Trophoblast cell (in vitro differentiated cells and primary cell): ENCODE measurements around the gene KCNQ1.
A peak's percentile ranks its signal among the peaks of the same experiment; 100 is the strongest.

Source experiments
- DNase-seq, 2 donors: peaks; one replicate each; pipeline ENCODE4 v3.0.0-alpha.2; 2016
- H2AFZ ChIP-seq: 2 replicates; pipeline ENCODE4 v1.6.1; 2013; ENCODE audit warnings: low read length, moderate library complexity, mild to moderate bottlenecking; ENCODE audit not compliant: insufficient read depth, poor library complexity
- H2AK5ac ChIP-seq: 2 replicates; pipeline ENCODE4 v1.6.1; 2013; ENCODE audit warnings: mild to moderate bottlenecking, low read length
- H2BK120ac ChIP-seq: 2 replicates; pipeline ENCODE4 v1.6.1; 2013; ENCODE audit warnings: low read length, mild to moderate bottlenecking, moderate library complexity; ENCODE audit not compliant: insufficient read depth, poor library complexity
- H2BK12ac ChIP-seq: 2 replicates; pipeline ENCODE4 v1.6.1; 2013; ENCODE audit warnings: mild to moderate bottlenecking, low read length, moderate library complexity
- H2BK5ac ChIP-seq: 2 replicates; pipeline ENCODE4 v1.6.1; 2013; ENCODE audit warnings: low read length, low read depth, moderate library complexity, mild to moderate bottlenecking; ENCODE audit not compliant: poor library complexity
- H3K14ac ChIP-seq: 2 replicates; pipeline ENCODE4 v1.6.1; 2013; ENCODE audit warnings: mild to moderate bottlenecking, low read length
- H3K18ac ChIP-seq: 2 replicates; pipeline ENCODE4 v1.6.1; 2013; ENCODE audit warnings: mild to moderate bottlenecking, low read length
- H3K23ac ChIP-seq: 2 replicates; pipeline ENCODE4 v1.6.1; 2013; ENCODE audit warnings: low read length
- H3K27ac ChIP-seq: 2 replicates; pipeline ENCODE4 v1.5.1; 2013; ENCODE audit warnings: low read depth, mild to moderate bottlenecking, inconsistent platforms, low read length, moderate library complexity
- H3K27me3 ChIP-seq: 2 replicates; pipeline ENCODE4 v1.6.1; 2013; ENCODE audit warnings: inconsistent platforms, mild to moderate bottlenecking, low read length, moderate library complexity; ENCODE audit not compliant: insufficient read depth
- H3K36me3 ChIP-seq, 2 experiments: 1 replicate in 1 of 2; 2 replicates in 1 of 2; pipeline ENCODE4 v1.6.1; 2013; ENCODE audit warnings: low read length in 2 of 2, mild to moderate bottlenecking in 2 of 2, moderate library complexity in 1 of 2; ENCODE audit not compliant: insufficient read depth in 2 of 2, control insufficient read depth in 1 of 2
- H3K4ac ChIP-seq: 2 replicates; pipeline ENCODE4 v1.6.1; 2013; ENCODE audit warnings: low read depth, mild to moderate bottlenecking, low read length, moderate library complexity
- H3K4me1 ChIP-seq, 2 experiments: 1 replicate in 1 of 2; 2 replicates in 1 of 2; pipeline ENCODE4 v1.6.1; 2013; ENCODE audit warnings: low read length in 2 of 2, mild to moderate bottlenecking in 2 of 2, moderate library complexity in 1 of 2; ENCODE audit not compliant: insufficient read depth in 2 of 2, control insufficient read depth in 1 of 2
- H3K4me2 ChIP-seq: 2 replicates; pipeline ENCODE4 v1.6.1; 2013; ENCODE audit warnings: inconsistent platforms, mild to moderate bottlenecking, low read length, moderate library complexity
- H3K4me3 ChIP-seq: 2 replicates; pipeline ENCODE4 v1.5.1; 2013; ENCODE audit warnings: mild to moderate bottlenecking, low read depth, low read length, inconsistent platforms
- H3K79me1 ChIP-seq: one replicate; pipeline ENCODE4 v1.6.1; 2013; ENCODE audit warnings: low read length
- H3K79me2 ChIP-seq: 2 replicates; pipeline ENCODE4 v1.6.1; 2013; ENCODE audit warnings: low read length, mild to moderate bottlenecking; ENCODE audit not compliant: control insufficient read depth, insufficient read depth, poor library complexity
- H3K9ac ChIP-seq: 2 replicates; pipeline ENCODE4 v1.6.1; 2013; ENCODE audit warnings: mild to moderate bottlenecking, low read length
- H3K9me3 ChIP-seq: 2 replicates; pipeline ENCODE4 v1.6.1; 2013; ENCODE audit warnings: low read depth, mild to moderate bottlenecking, control low read depth, inconsistent platforms, low read length; ENCODE audit not compliant: insufficient read depth
- H4K12ac ChIP-seq: 2 replicates; pipeline ENCODE4 v1.6.1; 2013; ENCODE audit warnings: low read depth, mild to moderate bottlenecking, low read length, moderate library complexity
- H4K8ac ChIP-seq: 2 replicates; pipeline ENCODE4 v1.6.1; 2013; ENCODE audit warnings: low read depth, mild to moderate bottlenecking, low read length, moderate library complexity
- H4K91ac ChIP-seq: one replicate; pipeline ENCODE4 v1.6.1; 2013; ENCODE audit warnings: low read depth, mild to moderate bottlenecking, low read length, moderate library complexity
- WGBS: extraction: QIAGEN DNeasy Blood & Tissue Kit; methylation state at CpG from one replicate; pipeline ENCODE4 v1.1.7; 2013; ENCODE audit warnings: missing lambda C conversion rate; ENCODE audit not compliant: insufficient read length, insufficient coverage; ENCODE audit errors: extremely low coverage; 5-methylcytosine and 5-hydroxymethylcytosine counted together

Gene KCNQ1

DNA sequence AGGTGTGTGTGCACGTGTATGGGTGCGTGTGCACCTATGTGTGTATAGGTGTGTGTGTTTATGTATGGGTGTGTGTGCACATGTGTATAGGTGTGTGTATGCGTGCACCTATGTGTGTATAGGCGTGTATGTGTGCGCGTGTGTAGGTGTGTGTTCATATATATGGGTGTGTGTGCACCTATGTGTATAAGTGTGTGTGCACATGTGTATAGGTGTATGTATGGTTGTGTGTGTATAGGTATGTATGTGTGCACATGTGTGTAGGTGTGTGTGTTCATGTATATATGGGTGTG lies 26.9 kb downstream of the KCNQ1 start:
- H3K18ac ChIP-seq = no peak overlapping the region
- no CpG with 5 or more reads among the region's 6 CpGs for WGBS

DNA sequence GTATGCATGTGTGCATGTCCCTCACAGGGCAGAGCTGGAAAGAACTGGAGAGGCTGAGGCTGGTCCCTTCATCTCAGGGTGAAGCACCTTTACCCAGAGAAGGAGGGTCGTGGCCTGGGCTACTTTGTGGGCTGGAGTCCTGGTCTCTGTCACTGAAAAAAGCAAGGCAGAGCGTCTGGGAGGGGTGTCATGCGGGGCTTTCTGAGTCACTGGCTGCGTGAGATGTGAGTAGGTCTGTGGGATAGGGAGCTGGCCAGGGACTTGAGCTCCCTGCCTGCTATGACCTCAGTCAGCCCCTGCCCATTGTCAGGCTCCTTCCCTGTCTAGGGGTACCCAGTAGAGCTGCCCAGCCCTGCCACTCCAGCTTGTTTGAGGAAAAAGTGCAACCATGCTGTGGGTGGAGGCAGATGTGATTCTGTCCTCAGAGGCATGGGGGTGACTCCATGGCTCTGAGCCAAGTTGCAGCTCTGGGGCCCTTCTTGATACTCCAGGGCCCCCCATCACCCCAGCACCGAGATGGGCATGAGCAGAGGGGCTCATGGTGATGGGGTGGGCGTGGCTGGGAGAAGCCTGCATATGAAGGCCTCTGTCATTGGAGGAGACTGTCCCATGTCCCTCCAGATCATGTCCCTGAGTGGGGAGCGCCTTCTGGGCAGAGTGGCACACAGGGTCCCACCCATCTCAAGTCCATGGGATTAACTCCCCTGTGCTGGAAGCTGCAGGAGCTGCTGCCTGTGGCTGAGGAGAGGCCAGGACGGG lies 27.8 kb downstream of the KCNQ1 start:
- no peak overlapping the region for H3K27ac ChIP-seq
- no peak overlapping the region for H3K4ac ChIP-seq
- no peak overlapping the region for H4K91ac ChIP-seq
- no peaks in the 10 kb centered on the region for H3K36me3 ChIP-seq
- no peak overlapping the region for H3K14ac ChIP-seq
- DNase-seq = no peak
- no peaks in the 10 kb centered on the region for H3K79me1 ChIP-seq
- H2BK5ac ChIP-seq = no peak overlapping the region
- no peaks in the 10 kb centered on the region for H3K4me1 ChIP-seq
- no peak overlapping the region for H3K4me2 ChIP-seq
- no peak overlapping the region for H3K4me3 ChIP-seq
- H2BK120ac ChIP-seq = no peak overlapping the region
- H3K18ac ChIP-seq = no peak overlapping the region
- H2BK12ac ChIP-seq = no peak overlapping the region
- H2AFZ ChIP-seq = no peak overlapping the region
- no peaks in the 10 kb centered on the region for H3K27me3 ChIP-seq
- no CpG with 5 or more reads among the region's 8 CpGs for WGBS
- H2AK5ac ChIP-seq = no peak overlapping the region
- no peak overlapping the region for H3K23ac ChIP-seq
- no peak overlapping the region for H3K9ac ChIP-seq
- no peak overlapping the region for H4K12ac ChIP-seq
- peaks cover 10% of the 10 kb centered on the region for H3K9me3 ChIP-seq
- no peaks in the 10 kb centered on the region for H3K79me2 ChIP-seq
- H4K8ac ChIP-seq = no peak overlapping the region

More for the DNA sequence above, 26.9 kb downstream of the KCNQ1 start:
- DNase-seq = no peak
- no peak overlapping the region for H3K4me2 ChIP-seq
- no peak overlapping the region for H4K12ac ChIP-seq
- H3K4me1 ChIP-seq = no peaks in the 10 kb centered on the region
- no peak overlapping the region for H2AK5ac ChIP-seq
- H3K14ac ChIP-seq = no peak overlapping the region
- H3K9me3 ChIP-seq = peaks cover 9% of the 10 kb centered on the region
- H2BK120ac ChIP-seq = no peak overlapping the region
- no peak overlapping the region for H4K8ac ChIP-seq
- no peaks in the 10 kb centered on the region for H3K36me3 ChIP-seq
- H4K91ac ChIP-seq = no peak overlapping the region
- no peak overlapping the region for H2AFZ ChIP-seq
- H2BK12ac ChIP-seq = no peak overlapping the region
- peak overlapping the region; percentile 23 for H3K23ac ChIP-seq
- no peaks in the 10 kb centered on the region for H3K27me3 ChIP-seq
- H3K4ac ChIP-seq = no peak overlapping the region
- no peak overlapping the region for H2BK5ac ChIP-seq
- H3K4me3 ChIP-seq = peak overlapping the region; percentile 34
- H3K79me2 ChIP-seq = no peaks in the 10 kb centered on the region
- H3K9ac ChIP-seq = peak overlapping the region; percentile 27
- no peaks in the 10 kb centered on the region for H3K79me1 ChIP-seq
- H3K27ac ChIP-seq = no peak overlapping the region

DNA sequence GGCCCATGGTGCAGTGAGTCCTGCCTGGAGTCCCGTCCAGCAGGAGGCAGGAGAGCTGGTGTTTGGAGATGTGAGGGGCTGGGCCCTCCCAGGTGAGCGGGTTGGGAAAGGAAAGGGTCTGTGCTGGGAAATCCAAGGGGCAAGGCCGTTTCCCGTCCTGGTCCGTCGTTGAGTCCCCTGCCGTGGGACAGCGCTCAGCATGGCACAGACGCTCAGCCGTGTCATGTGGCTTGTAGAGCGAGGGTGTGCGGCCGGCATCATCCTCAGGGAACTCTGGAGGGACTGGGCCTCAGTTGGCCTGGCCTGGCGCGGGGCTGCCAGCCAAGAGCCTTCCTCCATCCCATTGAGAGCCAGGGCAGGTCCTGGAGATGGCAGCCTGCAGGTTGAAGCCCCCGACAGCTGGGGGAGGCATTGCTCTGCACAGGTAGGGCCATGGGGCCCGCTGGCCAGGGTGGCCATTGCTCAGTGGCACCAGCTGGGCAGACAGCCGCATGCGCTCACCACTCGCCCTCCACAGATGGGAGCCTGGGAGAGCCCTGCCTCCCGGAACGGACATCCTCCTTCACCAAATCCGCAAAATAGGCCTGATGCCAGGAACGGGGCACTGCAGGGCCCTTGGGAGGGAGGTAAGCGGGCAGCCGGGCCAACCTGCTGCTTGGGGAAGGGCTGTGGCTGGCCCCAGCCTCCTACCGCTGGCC lies 28.7 kb downstream of the KCNQ1 start:
- Histone ChIP-seq H2AFZ (no peak overlapping the region), H2BK5ac (no peak overlapping the region), H4K91ac (no peak overlapping the region), H3K79me1 (no peaks in the 10 kb centered on the region), H2AK5ac (no peak overlapping the region), H2BK12ac (no peak overlapping the region), H3K27me3 (no peaks in the 10 kb centered on the region), H3K4ac (no peak overlapping the region), H3K14ac (no peak overlapping the region), H3K36me3 (no peaks in the 10 kb centered on the region), H3K18ac (no peak overlapping the region), H3K4me3 (peak overlapping the region; percentile 2), H3K4me1 (no peaks in the 10 kb centered on the region), H3K9ac (no peak overlapping the region), H3K4me2 (no peak overlapping the region), H3K23ac (no peak overlapping the region), H3K9me3 (peaks cover 9% of the 10 kb centered on the region), H3K27ac (no peak overlapping the region), H2BK120ac (no peak overlapping the region), H4K12ac (no peak overlapping the region), H4K8ac (no peak overlapping the region), H3K79me2 (no peaks in the 10 kb centered on the region)
- no peak for DNase-seq
- no CpG with 5 or more reads among the region's 27 CpGs for WGBS

DNA sequence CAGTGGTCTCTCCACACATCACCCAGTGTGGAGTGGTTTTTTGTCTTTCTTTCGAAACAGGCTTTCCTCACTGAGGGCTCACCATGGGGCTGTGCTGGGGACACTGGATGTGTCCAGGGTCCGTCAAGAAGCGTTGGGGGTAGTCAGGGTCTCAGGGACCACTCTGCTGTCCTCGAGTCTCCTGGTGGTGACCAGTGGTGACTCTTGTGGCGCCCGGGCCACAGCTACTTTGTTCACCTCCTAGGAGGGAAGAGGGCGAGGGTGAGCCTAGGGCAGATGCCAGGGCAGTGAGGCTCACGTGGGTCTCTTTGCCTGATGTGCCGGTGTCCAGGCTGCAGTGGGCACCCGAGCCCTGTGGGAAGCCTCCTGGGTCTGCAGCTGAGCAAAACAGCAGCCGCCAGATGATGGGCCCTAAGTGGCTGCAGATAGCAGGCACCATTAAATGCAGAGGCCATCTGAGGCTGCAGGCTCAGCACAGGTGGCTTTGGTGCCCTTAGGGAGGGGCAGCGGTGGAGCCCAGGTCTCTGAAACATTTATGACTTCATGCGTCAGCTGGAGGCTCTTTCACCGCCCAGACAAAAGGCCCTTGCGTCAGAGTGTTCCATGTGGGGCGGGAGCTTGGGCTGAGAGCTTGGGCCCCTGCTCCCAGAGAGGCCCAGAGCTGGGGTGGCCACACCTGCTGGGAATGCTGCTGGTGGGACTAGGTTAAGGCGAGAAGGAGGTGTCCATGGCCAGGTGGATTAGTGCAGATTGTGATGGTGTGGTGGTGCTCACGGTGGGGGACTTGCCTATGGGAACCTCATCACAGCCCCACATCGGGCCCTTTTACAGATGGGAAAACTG lies 29.5 kb downstream of the KCNQ1 start:
- H2BK12ac ChIP-seq = no peak overlapping the region
- no CpG with 5 or more reads among the region's 19 CpGs for WGBS
- H3K4ac ChIP-seq = no peak overlapping the region

More for the DNA sequence above, 29.5 kb downstream of the KCNQ1 start:
- no peak overlapping the region for H3K14ac ChIP-seq
- no peak overlapping the region for H2BK120ac ChIP-seq
- no peak overlapping the region for H4K8ac ChIP-seq
- H3K27me3 ChIP-seq = no peaks in the 10 kb centered on the region
- H3K79me1 ChIP-seq = no peaks in the 10 kb centered on the region
- H3K18ac ChIP-seq = no peak overlapping the region
- H3K9ac ChIP-seq = no peak overlapping the region
- H3K27ac ChIP-seq = no peak overlapping the region
- no peak overlapping the region for H3K4me3 ChIP-seq
- H3K36me3 ChIP-seq = no peaks in the 10 kb centered on the region
- no peaks in the 10 kb centered on the region for H3K4me1 ChIP-seq
- H3K23ac ChIP-seq = no peak overlapping the region
- H4K91ac ChIP-seq = no peak overlapping the region
- no peak overlapping the region for H2BK5ac ChIP-seq
- H2AFZ ChIP-seq = no peak overlapping the region
- H3K9me3 ChIP-seq = peaks cover 10% of the 10 kb centered on the region
- H4K12ac ChIP-seq = no peak overlapping the region
- H2AK5ac ChIP-seq = no peak overlapping the region
- no peak overlapping the region for H3K4me2 ChIP-seq
- DNase-seq = no peak
- H3K79me2 ChIP-seq = no peaks in the 10 kb centered on the region
